Measurements from ENCODE around the gene ZC3H7A.

- no peak for TF ChIP-seq POLR2A (IDR thresholded peaks at IDR 0.05)
- TF ChIP-seq, protein P1, sequence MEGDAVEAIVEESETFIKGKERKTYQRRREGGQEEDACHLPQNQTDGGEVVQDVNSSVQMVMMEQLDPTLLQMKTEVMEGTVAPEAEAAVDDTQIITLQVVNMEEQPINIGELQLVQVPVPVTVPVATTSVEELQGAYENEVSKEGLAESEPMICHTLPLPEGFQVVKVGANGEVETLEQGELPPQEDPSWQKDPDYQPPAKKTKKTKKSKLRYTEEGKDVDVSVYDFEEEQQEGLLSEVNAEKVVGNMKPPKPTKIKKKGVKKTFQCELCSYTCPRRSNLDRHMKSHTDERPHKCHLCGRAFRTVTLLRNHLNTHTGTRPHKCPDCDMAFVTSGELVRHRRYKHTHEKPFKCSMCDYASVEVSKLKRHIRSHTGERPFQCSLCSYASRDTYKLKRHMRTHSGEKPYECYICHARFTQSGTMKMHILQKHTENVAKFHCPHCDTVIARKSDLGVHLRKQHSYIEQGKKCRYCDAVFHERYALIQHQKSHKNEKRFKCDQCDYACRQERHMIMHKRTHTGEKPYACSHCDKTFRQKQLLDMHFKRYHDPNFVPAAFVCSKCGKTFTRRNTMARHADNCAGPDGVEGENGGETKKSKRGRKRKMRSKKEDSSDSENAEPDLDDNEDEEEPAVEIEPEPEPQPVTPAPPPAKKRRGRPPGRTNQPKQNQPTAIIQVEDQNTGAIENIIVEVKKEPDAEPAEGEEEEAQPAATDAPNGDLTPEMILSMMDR (IDR thresholded peaks at IDR 0.05) = no peak
- no peak for TF ChIP-seq POLR2AphosphoS5 (IDR thresholded peaks at IDR 0.05)
These were observed 562 bp downstream of the ZC3H7A start for GRCh38 chr16:11796227-11797165.

Measured in suprapubic skin (tissue), 4 donors.